GM21825 (cell line): ENCODE measurements around the gene ETF1.

Experiments
- ATAC-seq: cut with Tn5 transposase; IDR thresholded peaks from one replicate; pipeline ENCODE4 v1.9.1; 2021; ENCODE audit warnings: mild to moderate bottlenecking, moderate library complexity; ENCODE audit not compliant: unreplicated experiment

ETF1 gene

DNA sequence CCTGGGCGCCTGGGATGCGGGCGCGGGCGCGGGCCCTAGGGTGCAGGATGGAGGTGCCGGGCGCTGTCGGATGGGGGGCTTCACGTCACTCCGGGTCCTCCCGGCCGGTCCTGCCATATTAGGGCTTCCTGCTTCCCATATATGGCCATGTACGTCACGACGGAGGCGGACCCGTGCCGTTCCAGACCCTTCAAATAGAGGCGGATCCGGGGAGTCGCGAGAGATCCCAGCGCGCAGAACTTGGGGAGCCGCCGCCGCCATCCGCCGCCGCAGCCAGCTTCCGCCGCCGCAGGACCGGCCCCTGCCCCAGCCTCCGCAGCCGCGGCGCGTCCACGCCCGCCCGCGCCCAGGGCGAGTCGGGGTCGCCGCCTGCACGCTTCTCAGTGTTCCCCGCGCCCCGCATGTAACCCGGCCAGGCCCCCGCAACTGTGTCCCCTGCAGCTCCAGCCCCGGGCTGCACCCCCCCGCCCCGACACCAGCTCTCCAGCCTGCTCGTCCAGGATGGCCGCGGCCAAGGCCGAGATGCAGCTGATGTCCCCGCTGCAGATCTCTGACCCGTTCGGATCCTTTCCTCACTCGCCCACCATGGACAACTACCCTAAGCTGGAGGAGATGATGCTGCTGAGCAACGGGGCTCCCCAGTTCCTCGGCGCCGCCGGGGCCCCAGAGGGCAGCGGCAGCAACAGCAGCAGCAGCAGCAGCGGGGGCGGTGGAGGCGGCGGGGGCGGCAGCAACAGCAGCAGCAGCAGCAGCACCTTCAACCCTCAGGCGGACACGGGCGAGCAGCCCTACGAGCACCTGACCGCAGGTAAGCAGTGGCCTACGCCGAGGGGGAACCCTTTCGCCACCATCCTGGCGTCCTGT, 77.5 kb downstream of the ETF1 start, which contains the start of gene EGR1:
TSS of gene EGR1 (plus strand) at position 219 of the 864 bp plus-strand sequence. CDS start at position 502, 283 bp downstream.
- ATAC-seq: peak; percentile 50

DNA sequence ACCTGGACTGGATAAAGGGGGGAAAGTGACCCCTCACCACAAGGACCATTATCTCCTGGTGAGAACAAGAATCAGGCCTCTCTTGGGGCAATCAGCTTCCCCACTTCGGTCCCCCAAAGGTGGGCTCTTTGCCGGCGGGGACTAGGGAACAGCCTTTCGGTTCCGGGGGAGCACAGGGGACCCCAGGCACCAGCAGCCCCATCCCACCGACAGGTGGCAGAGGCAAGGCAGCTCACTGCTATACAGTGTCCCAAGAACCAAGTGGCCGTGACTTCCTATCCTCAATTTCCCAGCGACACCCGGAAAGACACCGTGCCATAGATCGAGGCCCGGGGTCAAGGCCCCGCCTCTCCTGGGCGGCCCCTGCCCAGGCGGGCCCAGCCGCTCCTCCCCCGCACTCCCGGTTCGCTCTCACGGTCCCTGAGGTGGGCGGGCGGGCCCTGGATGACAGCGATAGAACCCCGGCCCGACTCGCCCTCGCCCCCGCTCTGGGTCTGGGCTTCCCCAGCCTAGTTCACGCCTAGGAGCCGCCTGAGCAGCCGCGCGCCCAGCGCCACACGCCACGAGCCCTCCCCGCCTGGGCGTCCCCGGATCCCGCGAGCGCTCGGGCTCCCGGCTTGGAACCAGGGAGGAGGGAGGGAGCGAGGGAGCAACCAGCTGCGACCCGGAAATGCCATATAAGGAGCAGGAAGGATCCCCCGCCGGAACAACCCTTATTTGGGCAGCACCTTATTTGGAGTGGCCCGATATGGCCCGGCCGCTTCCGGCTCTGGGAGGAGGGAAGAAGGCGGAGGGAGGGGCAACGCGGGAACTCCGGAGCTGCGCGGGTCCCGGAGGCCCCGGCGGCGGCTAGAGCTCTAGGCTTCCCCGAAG, 78.4 kb downstream of the ETF1 start:
- peak; percentile 70 for ATAC-seq

- ATAC-seq: peak; percentile 52
Observed at GRCh38 chr5:138464008-138464387, 79.0 kb downstream of the ETF1 start.

DNA sequence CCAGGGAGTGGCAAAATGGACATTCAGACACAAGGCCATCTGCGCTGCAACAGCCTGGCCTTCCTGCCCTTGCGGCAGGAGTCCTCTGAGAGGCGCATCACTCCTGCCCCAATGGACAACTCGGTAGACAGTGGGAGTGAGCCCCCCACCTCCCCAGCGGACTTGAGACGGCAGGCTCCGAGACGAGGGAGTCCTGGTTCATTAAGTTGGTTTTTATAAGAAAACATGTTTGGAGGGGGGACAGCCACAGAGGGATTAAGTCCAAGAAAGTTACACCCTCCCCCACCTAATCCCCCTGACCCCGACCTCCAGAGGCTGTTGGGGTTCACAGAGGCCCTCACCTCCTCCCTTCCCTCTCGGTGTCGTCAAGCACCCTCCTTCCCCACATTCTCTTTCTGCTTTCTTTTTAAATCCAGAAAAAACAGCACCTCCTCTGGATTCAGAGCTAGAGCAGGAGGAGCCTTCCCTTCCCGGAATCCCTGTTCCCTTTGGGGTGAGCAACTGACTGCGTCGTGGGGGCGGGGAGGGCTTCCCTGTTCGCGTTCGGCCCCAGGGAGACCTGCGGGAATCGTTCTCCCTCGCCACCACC, 79.5 kb downstream of the ETF1 start:
- no peak for ATAC-seq

DNA sequence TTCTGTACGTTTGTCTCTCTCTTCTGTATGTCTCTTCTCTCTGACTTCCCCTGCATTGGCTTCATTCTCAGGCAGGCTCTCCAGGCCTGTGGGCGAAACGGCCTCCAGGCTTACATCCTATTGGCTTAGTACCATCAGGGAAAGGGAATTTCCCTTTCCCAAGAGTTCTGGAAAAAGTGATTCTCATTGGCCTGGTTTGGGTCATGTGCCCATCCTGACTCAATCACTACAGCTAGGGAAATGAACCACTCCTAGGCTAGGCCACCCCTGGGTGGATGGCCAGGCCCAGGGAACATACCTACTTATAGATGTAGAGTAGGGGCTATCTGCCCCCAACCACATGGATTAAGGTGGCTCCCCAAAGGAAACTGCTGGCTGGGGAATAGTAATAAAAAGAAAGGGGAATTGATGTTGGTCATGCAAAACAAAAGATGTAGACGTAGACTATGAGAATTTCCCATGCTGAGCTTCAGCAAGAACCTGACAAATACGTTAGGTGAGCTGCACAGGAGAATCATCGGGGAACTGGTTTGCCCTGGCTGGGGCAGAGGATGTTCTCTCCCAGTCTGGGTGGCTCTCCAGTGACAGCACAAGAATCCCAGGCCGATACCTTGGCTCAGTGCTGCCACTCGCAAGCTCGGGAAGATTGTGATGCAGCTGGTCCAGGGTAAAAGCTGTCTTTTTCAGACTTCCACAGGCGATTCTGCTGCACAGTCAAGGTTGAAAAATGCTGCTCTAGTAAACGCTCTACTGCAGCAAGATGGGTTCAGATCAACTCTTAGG, 81.5 kb downstream of the ETF1 start:
- ATAC-seq: no peak

DNA sequence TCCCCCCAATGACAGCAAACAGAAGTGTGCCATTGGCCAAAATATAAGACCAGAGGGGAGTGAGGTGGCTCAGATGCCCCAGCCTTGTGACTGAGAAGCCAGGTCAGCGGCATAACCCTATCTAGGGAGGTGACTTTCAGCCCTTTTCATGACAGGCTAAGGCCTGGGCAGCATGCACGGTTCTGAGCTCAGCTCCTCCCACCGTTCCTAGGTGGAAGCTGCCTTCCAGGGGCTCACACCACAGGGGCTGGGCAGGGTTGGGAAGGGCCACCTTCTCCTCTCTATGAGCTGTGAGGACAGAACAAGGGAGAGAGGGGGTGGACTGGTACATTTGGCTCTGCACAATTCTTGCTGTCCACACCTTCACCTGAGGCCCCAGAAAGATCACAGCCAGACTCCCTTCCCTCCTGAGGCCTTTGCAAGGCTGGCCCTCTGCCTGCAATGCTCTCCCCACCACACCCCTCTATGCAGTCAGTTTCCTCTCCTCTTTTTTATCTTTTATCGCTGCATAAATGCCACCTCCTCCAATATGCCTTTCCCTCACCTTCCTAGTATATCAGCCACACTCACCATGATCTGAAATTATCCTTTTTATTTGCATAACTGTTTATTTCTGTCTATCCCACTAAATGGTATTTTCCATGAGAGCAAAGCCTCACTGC, 82.9 kb downstream of the ETF1 start:
- no peak for ATAC-seq

GRCh38 chr5:138459311-138459933, 83.6 kb downstream of the ETF1 start:
- no peak for ATAC-seq

DNA sequence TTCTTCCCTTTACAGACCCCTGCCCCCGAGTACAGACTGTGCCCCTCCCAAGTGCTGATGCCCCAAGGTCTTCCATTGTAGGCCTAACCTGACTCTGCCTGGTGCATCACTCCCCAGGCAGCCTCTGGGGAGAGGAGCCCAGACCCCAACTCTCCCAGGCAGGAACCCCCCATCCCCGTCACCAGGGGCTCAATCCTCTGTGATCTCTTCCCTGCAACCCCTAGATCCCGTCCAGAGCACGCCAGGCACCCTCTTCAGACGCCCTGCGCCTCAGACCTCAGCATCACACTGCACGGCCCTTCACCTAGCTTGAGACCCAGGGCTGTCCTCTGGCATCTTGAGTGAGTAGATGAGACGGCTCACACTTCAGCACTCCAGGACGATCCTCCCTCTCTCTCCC, 84.2 kb downstream of the ETF1 start:
- no peak for ATAC-seq

DNA sequence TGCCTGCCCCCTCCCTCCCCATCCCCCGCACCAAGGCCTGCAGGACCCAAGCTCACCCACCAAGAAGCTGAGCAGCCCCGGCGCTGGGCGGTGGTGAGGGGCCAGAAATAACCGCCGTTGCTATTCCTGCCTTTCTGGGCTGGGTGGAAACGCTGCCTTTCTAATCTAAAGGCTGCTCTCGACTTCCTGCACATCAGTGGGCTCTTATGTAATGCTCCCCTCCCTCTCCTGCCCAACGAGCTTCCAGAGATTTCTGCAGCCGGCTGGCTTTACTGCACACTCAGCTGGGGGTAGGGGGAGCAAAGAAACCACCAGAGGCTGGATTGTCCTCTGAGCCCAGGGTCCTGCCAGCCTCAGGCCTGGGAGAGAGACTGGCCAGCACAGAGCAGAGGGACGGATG, 84.7 kb downstream of the ETF1 start:
- ATAC-seq: no peak

DNA sequence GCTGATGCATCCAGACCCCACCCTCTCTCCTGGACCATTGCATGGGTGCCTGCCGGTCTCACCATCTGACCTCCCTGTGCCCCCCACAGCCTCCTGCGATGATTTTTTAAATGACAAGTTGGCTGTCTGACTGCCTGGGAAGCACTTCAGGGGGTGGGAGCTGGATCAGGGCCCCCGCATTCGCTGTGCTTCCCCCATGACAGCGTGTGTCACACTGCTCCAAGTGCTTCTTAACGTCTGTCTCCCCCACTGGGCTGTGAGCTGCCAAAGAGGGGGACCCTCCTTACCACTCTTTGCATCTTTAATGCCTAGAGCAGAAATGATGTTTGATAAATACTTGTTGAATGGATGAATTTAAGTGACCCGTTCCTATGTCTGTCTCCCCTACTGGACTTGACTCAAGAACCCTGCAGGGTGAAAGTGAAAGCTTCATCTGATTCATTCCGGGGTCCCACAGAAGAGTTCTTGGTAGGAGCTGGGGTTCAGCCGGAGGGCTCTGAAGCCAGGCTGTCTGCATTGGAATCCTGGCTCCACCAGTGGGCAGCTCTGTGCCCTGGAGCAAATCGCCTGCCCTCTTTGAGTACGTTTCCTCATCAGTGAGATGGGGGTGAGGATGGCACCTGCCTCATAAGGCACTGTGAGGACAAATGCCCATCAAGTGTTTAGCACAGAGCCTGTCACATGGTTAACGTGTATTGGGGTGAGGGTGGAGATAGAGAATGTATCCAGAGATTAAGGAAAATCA, 85.3 kb downstream of the ETF1 start:
- ATAC-seq: no peak
